Bronchial epithelial cell (primary cell): Measurements from ENCODE around the gene LAMTOR3. TPM values are rescaled to one million over a fixed set of nuclear protein-coding genes. Genes with fewer than 3 reads are reported as not detected.

ENCODE experiments used
- DNase-seq: peaks from one replicate; pipeline ENCODE4 v3.0.0-alpha.2; 2010; ENCODE audit warnings: low read depth
- FAIRE-seq: peaks from 2 replicates; lab custom pipeline; 2011; peaks lifted over from hg19 to GRCh38; lab: Jason Lieb, UNC
- H3K27me3 ChIP-seq: 2 replicates; pipeline ENCODE4 v1.5.1; 2011; ENCODE audit warnings: low read length; ENCODE audit not compliant: control insufficient read depth, insufficient read depth
- H3K36me3 ChIP-seq: 2 replicates; pipeline ENCODE4 v1.5.1; 2011; ENCODE audit warnings: low read length; ENCODE audit not compliant: control insufficient read depth, insufficient read depth
- H3K4me3 ChIP-seq: 2 replicates; pipeline ENCODE4 v1.5.1; 2011; ENCODE audit warnings: mild to moderate bottlenecking, low read depth, low read length, control low read depth
- CTCF ChIP-seq: IDR thresholded peaks from 2 replicates; pipeline ENCODE4 v1.5.1; 2011; ENCODE audit warnings: mild to moderate bottlenecking, moderate library complexity, low read length, control low read depth, inconsistent platforms; ENCODE audit not compliant: insufficient read depth, severe bottlenecking
- total RNA-seq: library from RNA; depleted of rRNA; stranded (reverse); fragments of >200 nt; gene quantifications from 2 replicates; pipeline ENCODE4 v1.2.1, GENCODE V29; 2014

LAMTOR3 gene
- total RNA-seq, 1 donor from 2014 or later, result 64.2 TPM

- DNase-seq, result no peak
- Histone ChIP-seq H3K27me3 (no peaks in the 10 kb centered on the region), H3K36me3 (peaks cover 12% of the 10 kb centered on the region), H3K4me3 (no peak overlapping the region)
- no peak for TF ChIP-seq CTCF
- peak; percentile 73 for FAIRE-seq
Observed at GRCh38 chr4:99861120-99861905, 32.9 kb downstream of the LAMTOR3 start.

- TF ChIP-seq CTCF, result no peak
- Histone ChIP-seq H3K4me3 (no peak overlapping the region), H3K27me3 (no peaks in the 10 kb centered on the region), H3K36me3 (peaks cover 12% of the 10 kb centered on the region)
- DNase-seq (no peak), FAIRE-seq (no peak)
Observed at GRCh38 chr4:99860521-99860920, 33.7 kb downstream of the LAMTOR3 start.

DNA sequence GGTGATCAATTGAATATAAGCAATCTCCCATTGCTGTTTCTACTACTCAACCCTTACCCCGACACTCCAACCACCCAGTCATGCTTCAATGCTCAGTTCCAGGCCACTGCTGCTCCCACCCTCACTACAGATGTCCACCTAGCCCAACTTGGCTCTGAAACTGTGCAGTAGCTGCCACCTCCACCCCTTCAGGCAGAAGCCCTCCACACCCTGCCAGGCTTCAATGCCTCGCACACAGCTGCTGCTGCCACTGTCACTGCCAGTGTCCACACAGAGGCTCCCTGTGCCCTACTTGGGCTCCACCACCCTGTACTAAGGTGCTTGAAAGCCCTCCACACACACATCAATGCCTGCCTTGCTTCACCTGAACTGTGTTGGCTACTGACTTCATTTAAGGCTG lies 34.6 kb downstream of the LAMTOR3 start:
- no peak for DNase-seq
- Histone ChIP-seq H3K4me3 (no peak overlapping the region), H3K36me3 (peaks cover 6% of the 10 kb centered on the region), H3K27me3 (no peaks in the 10 kb centered on the region)
- no peak for FAIRE-seq
- no peak for TF ChIP-seq CTCF

DNA sequence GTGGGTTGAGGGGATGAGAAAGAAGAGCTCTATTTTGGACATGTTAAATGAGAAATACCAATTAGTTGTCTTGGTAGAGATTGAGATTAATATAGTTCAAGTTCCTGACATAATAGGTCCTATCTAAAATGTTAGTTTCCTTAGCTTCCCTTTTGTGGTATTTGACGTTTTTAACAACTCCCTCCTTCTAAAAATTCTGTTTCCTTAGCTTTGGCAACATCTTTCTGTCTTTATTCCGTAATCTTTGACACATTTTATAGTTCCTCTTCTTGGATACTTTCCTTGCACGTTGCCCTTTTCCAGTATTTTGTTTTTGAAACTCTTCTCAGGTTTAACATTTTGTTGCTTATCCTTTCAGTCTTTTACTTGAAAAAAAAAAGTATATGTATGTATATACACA lies 36.9 kb downstream of the LAMTOR3 start:
- Histone ChIP-seq H3K36me3 (peaks cover 7% of the 10 kb centered on the region), H3K4me3 (no peak overlapping the region), H3K27me3 (no peaks in the 10 kb centered on the region)
- no peak for FAIRE-seq
- no peak for DNase-seq
- TF ChIP-seq CTCF, result no peak

GRCh38 chr4:99856166-99856565 lies 38.1 kb downstream of the LAMTOR3 start:
- no peak for TF ChIP-seq CTCF
- DNase-seq (peak; percentile 81), FAIRE-seq (no peak)
- Histone ChIP-seq H3K36me3 (peaks cover 6% of the 10 kb centered on the region), H3K27me3 (no peaks in the 10 kb centered on the region), H3K4me3 (no peak overlapping the region)

DNA sequence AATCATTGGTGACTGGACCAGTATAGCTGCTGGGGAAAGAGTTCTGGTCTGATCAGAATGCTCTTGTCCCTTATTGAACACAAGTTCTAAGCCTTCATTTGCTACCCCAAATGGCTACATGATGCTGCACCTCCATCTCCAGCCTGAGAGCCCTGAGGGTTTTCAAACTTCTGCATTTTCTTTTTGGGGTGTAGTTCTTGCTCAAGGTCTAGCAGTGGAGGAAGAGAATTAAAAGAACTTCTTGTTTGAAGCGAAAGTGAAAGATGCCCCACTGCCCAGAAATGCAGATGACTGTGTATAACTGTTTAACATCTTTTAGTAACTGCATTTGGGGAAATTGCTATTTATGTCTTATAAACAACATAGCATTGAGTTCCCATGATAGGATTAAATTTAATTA lies 38.5 kb downstream of the LAMTOR3 start:
- Histone ChIP-seq H3K27me3 (no peaks in the 10 kb centered on the region), H3K36me3 (peaks cover 6% of the 10 kb centered on the region), H3K4me3 (no peak overlapping the region)
- DNase-seq (no peak), FAIRE-seq (no peak)
- no peak for TF ChIP-seq CTCF
